Measurements from ENCODE around the gene CORIN.

The CORIN gene

GRCh38 chr4:47831026-47831679, 6.7 kb downstream of the CORIN start:
- no peak for DNase-seq (ENCODE audit: low read depth in 3 of 3)

- no peak for DNase-seq (ENCODE audit: low read depth in 3 of 3)
Observed at GRCh38 chr4:47830265-47831025, 7.4 kb downstream of the CORIN start.

- DNase-seq (ENCODE audit: low read depth in 3 of 3) = no peak
Observed at GRCh38 chr4:47829438-47829837, 8.4 kb downstream of the CORIN start.

- DNase-seq (ENCODE audit: low read depth in 3 of 3) = no peak
Observed at GRCh38 chr4:47827343-47828047, 10.4 kb downstream of the CORIN start.

GRCh38 chr4:47824840-47825239, 13.0 kb downstream of the CORIN start:
- no peak for DNase-seq (ENCODE audit: low read depth in 3 of 3)

GRCh38 chr4:47819178-47819577, 18.7 kb downstream of the CORIN start:
- DNase-seq (ENCODE audit: low read depth in 3 of 3) = no peak

GRCh38 chr4:47817275-47817674, 20.6 kb downstream of the CORIN start:
- no peak for DNase-seq (ENCODE audit: low read depth in 3 of 3)

- no peak for DNase-seq (ENCODE audit: low read depth in 3 of 3)
Observed at GRCh38 chr4:47816748-47817147, 21.1 kb downstream of the CORIN start.

GRCh38 chr4:47814618-47815295, 23.1 kb downstream of the CORIN start:
- no peak for DNase-seq (ENCODE audit: low read depth in 3 of 3)

GRCh38 chr4:47809654-47810203, 28.1 kb downstream of the CORIN start:
- no peak for DNase-seq (ENCODE audit: low read depth in 3 of 3)

GRCh38 chr4:47804598-47804997, 33.3 kb downstream of the CORIN start:
- DNase-seq (ENCODE audit: low read depth in 3 of 3) = no peak

GRCh38 chr4:47801481-47802002, 36.3 kb downstream of the CORIN start:
- DNase-seq (ENCODE audit: low read depth in 3 of 3) = no peak

GRCh38 chr4:47798165-47798564, 39.7 kb downstream of the CORIN start:
- no peak for DNase-seq (ENCODE audit: low read depth in 3 of 3)

- no peak for DNase-seq (ENCODE audit: low read depth in 3 of 3)
Observed at GRCh38 chr4:47791965-47792364, 45.9 kb downstream of the CORIN start.

GRCh38 chr4:47790105-47790504, 47.8 kb downstream of the CORIN start:
- no peak for DNase-seq (ENCODE audit: low read depth in 3 of 3)

GRCh38 chr4:47788126-47788525, 49.7 kb downstream of the CORIN start:
- no peak for DNase-seq (ENCODE audit: low read depth in 3 of 3)

GRCh38 chr4:47786958-47787370, 50.9 kb downstream of the CORIN start:
- no peak for DNase-seq (ENCODE audit: low read depth in 3 of 3)

- no peak for DNase-seq (ENCODE audit: low read depth in 3 of 3)
Observed at GRCh38 chr4:47785153-47785552, 52.7 kb downstream of the CORIN start.

GRCh38 chr4:47784222-47784621, 53.6 kb downstream of the CORIN start:
- DNase-seq (ENCODE audit: low read depth in 3 of 3) = no peak

- DNase-seq (ENCODE audit: low read depth in 3 of 3) = no peak
Observed at GRCh38 chr4:47776353-47776752, 61.5 kb downstream of the CORIN start.

- no peak for DNase-seq (ENCODE audit: low read depth in 3 of 3)
Observed at GRCh38 chr4:47774079-47774478, 63.8 kb downstream of the CORIN start.

- DNase-seq (ENCODE audit: low read depth in 3 of 3) = no peak
Observed at GRCh38 chr4:47771020-47771419, 66.8 kb downstream of the CORIN start.
